Gastrocnemius medialis (tissue), 4 donors: ENCODE measurements around the gene MRGPRG. TPM values are rescaled to one million over a fixed set of nuclear protein-coding genes. Genes with fewer than 3 reads are reported as not detected.

ENCODE experiments used
- ATAC-seq, 2 donors: fragments of 150-250 bp; one replicate each; pipeline ENCODE4 v1.9.1; 2016
- DNase-seq, 2 donors: peaks; one replicate each; pipeline ENCODE4 v3.0.0-alpha.2; 2019
- H3K27ac ChIP-seq, 4 donors: fragments of 200-600 bp; sonication (generic); 1 replicate in 1 of 4; 2 replicates in 3 of 4; pipeline ENCODE4 v1.5.1; 2016 to 2018; ENCODE audit warnings: mild to moderate bottlenecking in 2 of 4, moderate library complexity in 1 of 4
- H3K27me3 ChIP-seq, 3 donors: fragments of 200-600 bp; sonication (generic) in 2 of 3; 1 replicate in 1 of 3; 2 replicates in 2 of 3; pipeline versions ENCODE4 v1.5.1 to v1.6.0; 2016 to 2019; ENCODE audit warnings: mild to moderate bottlenecking in 1 of 3, moderate library complexity in 1 of 3
- H3K36me3 ChIP-seq, 2 donors: fragments of 200-600 bp; sonication (generic) in 1 of 2; one replicate each; pipeline ENCODE4 v1.5.1; 2017 to 2018
- H3K4me1 ChIP-seq, 2 donors: fragments of 200-600 bp; sonication (generic) in 1 of 2; one replicate each; pipeline ENCODE4 v1.5.1; 2016 to 2017; ENCODE audit warnings: mild to moderate bottlenecking in 2 of 2
- H3K4me3 ChIP-seq, 4 donors: fragments of 200-600 bp; sonication (generic) in 3 of 4; 1 replicate in 1 of 4; 2 replicates in 3 of 4; pipeline ENCODE4 v1.5.1; 2016 to 2019; ENCODE audit warnings: mild to moderate bottlenecking in 2 of 4
- H3K9me3 ChIP-seq, 3 donors: fragments of 200-600 bp; sonication (generic) in 2 of 3; 1 replicate in 1 of 3; 2 replicates in 2 of 3; pipeline ENCODE4 v1.5.1; 2016 to 2019
- CTCF ChIP-seq, 5 experiments: fragments of 450-650 bp in 3 of 5; fragments of 200-600 bp in 2 of 5; sonication (generic) in 2 of 5; IDR thresholded peaks in 4 of 5; conservative IDR thresholded peaks in 1 of 5; 1 replicate in 4 of 5; 2 replicates in 1 of 5; pipeline ENCODE4 v1.5.1; 2016 to 2019; ENCODE audit warnings: antibody characterized with exemption in 5 of 5, mild to moderate bottlenecking in 3 of 5, moderate library complexity in 3 of 5
- POLR2A ChIP-seq, 2 donors: fragments of 450-650 bp; IDR thresholded peaks; one replicate each; pipeline ENCODE4 v1.6.1; 2017; ENCODE audit warnings: antibody characterized with exemption in 2 of 2, mild to moderate bottlenecking in 2 of 2, moderate library complexity in 2 of 2
- in situ Hi-C, 4 donors: fragments of 200-750 bp; cut with MboI; loops; one replicate each; pipeline versions ENCODE4 v1.15.0 to v1.8.0; 2017; ENCODE audit warnings: low sequenced_read_pairs in 4 of 4
- intact Hi-C: fragments of 100-400 bp; cut with DNase I; formaldehyde crosslinking; loops from one replicate; pipeline ENCODE4 v1.15.1; 2023; ENCODE audit warnings: low total_unique reads
- total RNA-seq, 4 donors: library from RNA; depleted of rRNA; stranded (reverse); fragments of >200 nt; gene quantifications; one replicate each; pipeline versions ENCODE4 v1.1.0 to v1.2.3, GENCODE V29; 2016

MRGPRG gene
- total RNA-seq, 4 donors from 2014 or later: not detected

GRCh38 chr11:3197878-3198528 is 20.6 kb downstream of the MRGPRG start:
- Histone ChIP-seq H3K9me3 (no peaks in the 10 kb centered on the region), H3K36me3 (no peaks in the 10 kb centered on the region), H3K4me3 (no peak overlapping the region), H3K4me1 (no peaks in the 10 kb centered on the region), H3K27ac (no peak overlapping the region), H3K27me3 (peaks cover 10 to 31% (median 25%) of the 10 kb centered on the region in 3 donors)
- no peak for TF ChIP-seq CTCF (IDR thresholded peaks at IDR 0.05 in 4 of 5, conservative IDR thresholded peaks at IDR 0.05 in 1 of 5)
- TF ChIP-seq POLR2A (IDR thresholded peaks at IDR 0.05): no peak
- no peak for DNase-seq
- in situ Hi-C loops: loop anchor here in 1 of 4 donors (10.0 kb wide), 1 partner anchor 83 kb away; no protein-coding TSS in a partner anchor
- intact Hi-C loops: no loop called here
- no peak for ATAC-seq

GRCh38 chr11:3197044-3197695 is 21.4 kb downstream of the MRGPRG start:
- H3K4me1 ChIP-seq: no peaks in the 10 kb centered on the region
- no peak overlapping the region for H3K27ac ChIP-seq
- no peaks in the 10 kb centered on the region for H3K36me3 ChIP-seq
- no peak for ATAC-seq
- no peak overlapping the region for H3K4me3 ChIP-seq
- no peak for DNase-seq
- H3K27me3 ChIP-seq: peaks cover 4 to 23% (median 16%) of the 10 kb centered on the region in 3 donors
- H3K9me3 ChIP-seq: no peaks in the 10 kb centered on the region
- TF ChIP-seq CTCF (IDR thresholded peaks at IDR 0.05 in 4 of 5, conservative IDR thresholded peaks at IDR 0.05 in 1 of 5) (no peak), POLR2A (IDR thresholded peaks at IDR 0.05) (no peak)
- in situ Hi-C loops (loop anchor here in 1 of 4 donors (10.0 kb wide), 1 partner anchor 82 kb away; no protein-coding TSS in a partner anchor), intact Hi-C loops (no loop called here)

GRCh38 chr11:3196161-3197043 is 22.2 kb downstream of the MRGPRG start:
- no peak overlapping the region for H3K27ac ChIP-seq
- H3K27me3 ChIP-seq: peaks cover 2 to 15% (median 9%) of the 10 kb centered on the region in 3 donors
- H3K4me3 ChIP-seq: no peak overlapping the region
- ATAC-seq (no peak), DNase-seq (no peak)
- intact Hi-C loops: no loop called here
- no peaks in the 10 kb centered on the region for H3K36me3 ChIP-seq
- no peaks in the 10 kb centered on the region for H3K4me1 ChIP-seq
- TF ChIP-seq CTCF (IDR thresholded peaks at IDR 0.05 in 4 of 5, conservative IDR thresholded peaks at IDR 0.05 in 1 of 5): no peak
- in situ Hi-C loops: loop anchor here in 1 of 4 donors (10.0 kb wide), 1 partner anchor 82 kb away; no protein-coding TSS in a partner anchor
- H3K9me3 ChIP-seq: no peaks in the 10 kb centered on the region

- ATAC-seq: peak in 1 of 2 donors; percentile 45
- no peaks in the 10 kb centered on the region for H3K9me3 ChIP-seq
- no peak for TF ChIP-seq POLR2A (IDR thresholded peaks at IDR 0.05)
- TF ChIP-seq CTCF (IDR thresholded peaks at IDR 0.05 in 4 of 5, conservative IDR thresholded peaks at IDR 0.05 in 1 of 5): peak in 2 of 5 experiments; percentile 29 to 44
- in situ Hi-C loops: loop anchor here in 1 of 4 donors (10.0 kb wide), 1 partner anchor 81 kb away; no protein-coding TSS in a partner anchor
- DNase-seq: no peak
- no peaks in the 10 kb centered on the region for H3K36me3 ChIP-seq
- H3K4me1 ChIP-seq: no peaks in the 10 kb centered on the region
- no peak overlapping the region for H3K27ac ChIP-seq
- H3K27me3 ChIP-seq: peaks cover 0 to 6% (median under 1%) of the 10 kb centered on the region in 3 donors
- no peak overlapping the region for H3K4me3 ChIP-seq
- intact Hi-C loops: no loop called here
These were observed 23.1 kb downstream of the MRGPRG start for GRCh38 chr11:3195251-3196160.
